ENCODE data around the gene DAB2IP.

GRCh38 chr9:121755581-121755980, 104.1 kb downstream of the DAB2IP start:
- TF ChIP-seq, protein P1, sequence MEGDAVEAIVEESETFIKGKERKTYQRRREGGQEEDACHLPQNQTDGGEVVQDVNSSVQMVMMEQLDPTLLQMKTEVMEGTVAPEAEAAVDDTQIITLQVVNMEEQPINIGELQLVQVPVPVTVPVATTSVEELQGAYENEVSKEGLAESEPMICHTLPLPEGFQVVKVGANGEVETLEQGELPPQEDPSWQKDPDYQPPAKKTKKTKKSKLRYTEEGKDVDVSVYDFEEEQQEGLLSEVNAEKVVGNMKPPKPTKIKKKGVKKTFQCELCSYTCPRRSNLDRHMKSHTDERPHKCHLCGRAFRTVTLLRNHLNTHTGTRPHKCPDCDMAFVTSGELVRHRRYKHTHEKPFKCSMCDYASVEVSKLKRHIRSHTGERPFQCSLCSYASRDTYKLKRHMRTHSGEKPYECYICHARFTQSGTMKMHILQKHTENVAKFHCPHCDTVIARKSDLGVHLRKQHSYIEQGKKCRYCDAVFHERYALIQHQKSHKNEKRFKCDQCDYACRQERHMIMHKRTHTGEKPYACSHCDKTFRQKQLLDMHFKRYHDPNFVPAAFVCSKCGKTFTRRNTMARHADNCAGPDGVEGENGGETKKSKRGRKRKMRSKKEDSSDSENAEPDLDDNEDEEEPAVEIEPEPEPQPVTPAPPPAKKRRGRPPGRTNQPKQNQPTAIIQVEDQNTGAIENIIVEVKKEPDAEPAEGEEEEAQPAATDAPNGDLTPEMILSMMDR (IDR thresholded peaks at IDR 0.05), result no peak
- TF ChIP-seq TEAD4 (CRISPR knock-in tag; IDR thresholded peaks at IDR 0.05), result no peak
- no peak for TF ChIP-seq CREB1 (CRISPR knock-in tag; IDR thresholded peaks at IDR 0.05)
- no peak for TF ChIP-seq IRF1 (CRISPR knock-in tag; IDR thresholded peaks at IDR 0.05)
- TF ChIP-seq, protein P2, sequence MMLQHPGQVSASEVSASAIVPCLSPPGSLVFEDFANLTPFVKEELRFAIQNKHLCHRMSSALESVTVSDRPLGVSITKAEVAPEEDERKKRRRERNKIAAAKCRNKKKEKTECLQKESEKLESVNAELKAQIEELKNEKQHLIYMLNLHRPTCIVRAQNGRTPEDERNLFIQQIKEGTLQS (CRISPR knock-in tag; conservative IDR thresholded peaks at IDR 0.05), result no peak
- no peak for TF ChIP-seq KAT7 (CRISPR knock-in tag; IDR thresholded peaks at IDR 0.05; ENCODE audit: borderline replicate concordance)
- no peak for TF ChIP-seq SP1 (CRISPR knock-in tag; conservative IDR thresholded peaks at IDR 0.05)
- TF ChIP-seq FOXP1 (CRISPR knock-in tag; IDR thresholded peaks at IDR 0.05; ENCODE audit: borderline replicate concordance), result no peak
- no peak for TF ChIP-seq ZNF416 (CRISPR knock-in tag; IDR thresholded peaks at IDR 0.05)
- no peak for TF ChIP-seq ZNF232 (CRISPR knock-in tag; IDR thresholded peaks at IDR 0.05)
- no peak for TF ChIP-seq ATF2 (CRISPR knock-in tag; IDR thresholded peaks at IDR 0.05; ENCODE audit: borderline replicate concordance, low read depth)
- no peak for TF ChIP-seq NR1H2 (CRISPR knock-in tag; IDR thresholded peaks at IDR 0.05)
